Suprapubic skin (tissue), 3 donors: ENCODE results near the gene UNC5CL.

ENCODE experiments used
- CTCF ChIP-seq, 2 donors: fragments of 200-600 bp in 1 of 2; fragments of 450-650 bp in 1 of 2; sonication (generic) in 1 of 2; IDR thresholded peaks; one replicate each; pipeline ENCODE4 v1.5.1; 2016 to 2019; ENCODE audit warnings: antibody characterized with exemption in 2 of 2, mild to moderate bottlenecking in 1 of 2, moderate library complexity in 1 of 2
- POLR2A ChIP-seq, 2 donors: fragments of 450-650 bp; IDR thresholded peaks; one replicate each; pipeline ENCODE4 v1.6.1; 2017; ENCODE audit warnings: antibody characterized with exemption in 2 of 2, mild to moderate bottlenecking in 2 of 2, moderate library complexity in 2 of 2

GRCh38 chr6:41050536-41050935 lies 11.5 kb upstream of the UNC5CL start:
- no peak for TF ChIP-seq CTCF (IDR thresholded peaks at IDR 0.05)
- TF ChIP-seq POLR2A (IDR thresholded peaks at IDR 0.05), result no peak
